ENCODE data around the gene ZNF804A.
"Not testable (repeated sequence)": the region's sequence is repeated elsewhere in the genome, so short reads cannot be mapped to it uniquely, and the experiment has no call there.

Gene ZNF804A

GRCh38 chr2:184728411-184728810 lies 130.1 kb downstream of the ZNF804A start:
- no peak for DNase-seq (ENCODE audit: low read depth)

GRCh38 chr2:184729581-184729980 lies 131.3 kb downstream of the ZNF804A start:
- DNase-seq (ENCODE audit: low read depth), result no peak

- DNase-seq (ENCODE audit: low read depth), result no peak
These were observed 132.0 kb downstream of the ZNF804A start for GRCh38 chr2:184730288-184730687.

- no peak for DNase-seq (ENCODE audit: low read depth)
These were observed 136.0 kb downstream of the ZNF804A start for GRCh38 chr2:184734338-184734737.

GRCh38 chr2:184735611-184736010 lies 137.3 kb downstream of the ZNF804A start:
- DNase-seq (ENCODE audit: low read depth), result no peak

GRCh38 chr2:184743096-184743495 lies 144.8 kb downstream of the ZNF804A start:
- DNase-seq (ENCODE audit: low read depth), result no peak

GRCh38 chr2:184756161-184756560 lies 157.8 kb downstream of the ZNF804A start:
- no peak for DNase-seq (ENCODE audit: low read depth)

GRCh38 chr2:184756885-184757284 lies 158.6 kb downstream of the ZNF804A start:
- DNase-seq (ENCODE audit: low read depth), result no peak

- DNase-seq (ENCODE audit: low read depth), result not testable (repeated sequence)
These were observed 161.4 kb downstream of the ZNF804A start for GRCh38 chr2:184759557-184760255.

GRCh38 chr2:184760931-184761330 lies 162.6 kb downstream of the ZNF804A start:
- DNase-seq (ENCODE audit: low read depth), result no peak

GRCh38 chr2:184765112-184765895 lies 167.0 kb downstream of the ZNF804A start:
- DNase-seq (ENCODE audit: low read depth), result no peak

GRCh38 chr2:184767059-184767458 lies 168.7 kb downstream of the ZNF804A start:
- DNase-seq (ENCODE audit: low read depth), result no peak

GRCh38 chr2:184769023-184769422 lies 170.7 kb downstream of the ZNF804A start:
- DNase-seq (ENCODE audit: low read depth), result no peak

- no peak for DNase-seq (ENCODE audit: low read depth)
These were observed 171.4 kb downstream of the ZNF804A start for GRCh38 chr2:184769686-184770085.

GRCh38 chr2:184779777-184780176 lies 181.4 kb downstream of the ZNF804A start:
- no peak for DNase-seq (ENCODE audit: low read depth)

GRCh38 chr2:184780384-184780783 lies 182.1 kb downstream of the ZNF804A start:
- DNase-seq (ENCODE audit: low read depth), result no peak

- DNase-seq (ENCODE audit: low read depth), result no peak
These were observed 182.6 kb downstream of the ZNF804A start for GRCh38 chr2:184780944-184781343.

GRCh38 chr2:184783576-184783975 lies 185.2 kb downstream of the ZNF804A start:
- no peak for DNase-seq (ENCODE audit: low read depth)

GRCh38 chr2:184793176-184793575 lies 194.8 kb downstream of the ZNF804A start:
- DNase-seq (ENCODE audit: low read depth), result no peak

GRCh38 chr2:184799379-184799778 lies 201.1 kb downstream of the ZNF804A start:
- DNase-seq (ENCODE audit: low read depth), result no peak

- DNase-seq (ENCODE audit: low read depth), result no peak
These were observed 216.1 kb downstream of the ZNF804A start for GRCh38 chr2:184814421-184814820.

GRCh38 chr2:184815824-184816223 lies 217.5 kb downstream of the ZNF804A start:
- no peak for DNase-seq (ENCODE audit: low read depth)

GRCh38 chr2:184824597-184824996 lies 226.3 kb downstream of the ZNF804A start:
- no peak for DNase-seq (ENCODE audit: low read depth)

- DNase-seq (ENCODE audit: low read depth), result no peak
These were observed 232.2 kb downstream of the ZNF804A start for GRCh38 chr2:184830531-184830930.

All from EH (cell line).